MM.1S (cell line): ENCODE data around the gene FOXJ1.

ENCODE experiments used
- CTCF ChIP-seq: fragments of 300-600 bp; sonication (generic); IDR thresholded peaks from 2 replicates; pipeline ENCODE4 v1.5.1; 2016; ENCODE audit warnings: antibody characterized with exemption, low read length, mixed read lengths
- EZH2 ChIP-seq: fragments of 300-600 bp; sonication (generic); optimal IDR thresholded peaks from 2 replicates; pipeline ENCODE3; 2017; ENCODE audit warnings: low read depth, mild to moderate bottlenecking, antibody characterized with exemption, low read length, mixed read lengths
- EZH2phosphoT487 ChIP-seq: fragments of 300-600 bp; sonication (generic); IDR thresholded peaks from 2 replicates; pipeline ENCODE4 v1.6.1; 2018; ENCODE audit warnings: antibody characterized with exemption, low read length

GRCh38 chr17:76097716-76098295 lies 43.2 kb downstream of the FOXJ1 start:
- TF ChIP-seq CTCF, result no peak
- no peak for TF ChIP-seq EZH2phosphoT487
- TF ChIP-seq EZH2, result no peak
